PFSK-1 (cell line): ENCODE results near the gene CFAP53.

Experiments
- FOXP2 ChIP-seq: optimal IDR thresholded peaks from 2 replicates; pipeline ENCODE3; 2011; ENCODE audit warnings: borderline replicate concordance, control low read depth, inconsistent platforms; ENCODE audit not compliant: insufficient read depth; ENCODE audit errors: extremely low read length, extremely low read depth
- POLR2AphosphoS5 ChIP-seq: IDR thresholded peaks from 2 replicates; pipeline ENCODE4 v1.6.1; 2012; ENCODE audit warnings: low read depth, mild to moderate bottlenecking, control low read depth, low read length, moderate library complexity
- REST ChIP-seq, 2 experiments: IDR thresholded peaks; 2 replicates each; pipeline versions ENCODE4 v1.6.1 to v1.8.0; 2011 to 2012; ENCODE audit warnings: low read depth in 2 of 2, low read length in 2 of 2, control low read depth in 1 of 2, inconsistent platforms in 1 of 2, mild to moderate bottlenecking in 1 of 2, moderate library complexity in 1 of 2; ENCODE audit not compliant: insufficient read depth in 1 of 2
- SIN3A ChIP-seq: IDR thresholded peaks from 2 replicates; pipeline ENCODE4 v1.6.1; 2012; ENCODE audit warnings: mild to moderate bottlenecking, low read length, moderate library complexity, borderline replicate concordance; ENCODE audit not compliant: insufficient read depth
- TAF1 ChIP-seq: IDR thresholded peaks from 2 replicates; pipeline ENCODE4 v1.6.1; 2012; ENCODE audit warnings: low read length, control low read depth, borderline replicate concordance; ENCODE audit not compliant: insufficient read depth

CFAP53 gene

GRCh38 chr18:50188652-50189051 is 77.6 kb downstream of the CFAP53 start:
- TF ChIP-seq REST (IDR thresholded peaks at IDR 0.05; ENCODE audit: insufficient read depth in 1 of 2, low read depth in 2 of 2, low read length in 2 of 2) (no peak), SIN3A (no peak), TAF1 (no peak), POLR2AphosphoS5 (no peak)

- no peak for TF ChIP-seq FOXP2
- TF ChIP-seq SIN3A: no peak
- TF ChIP-seq REST (IDR thresholded peaks at IDR 0.05; ENCODE audit: insufficient read depth in 1 of 2, low read depth in 2 of 2, low read length in 2 of 2): no peak
- no peak for TF ChIP-seq TAF1
- TF ChIP-seq POLR2AphosphoS5: no peak
Observed at GRCh38 chr18:50187659-50188058, 78.6 kb downstream of the CFAP53 start.

GRCh38 chr18:50186385-50186784 is 79.9 kb downstream of the CFAP53 start:
- no peak for TF ChIP-seq REST (IDR thresholded peaks at IDR 0.05; ENCODE audit: insufficient read depth in 1 of 2, low read depth in 2 of 2, low read length in 2 of 2)
- TF ChIP-seq TAF1: no peak
- no peak for TF ChIP-seq POLR2AphosphoS5
- no peak for TF ChIP-seq FOXP2
- no peak for TF ChIP-seq SIN3A

GRCh38 chr18:50183556-50183955 is 82.7 kb downstream of the CFAP53 start:
- no peak for TF ChIP-seq POLR2AphosphoS5

- no peak for TF ChIP-seq SIN3A
- TF ChIP-seq TAF1: no peak
- no peak for TF ChIP-seq FOXP2
Observed at GRCh38 chr18:50182511-50182910, 83.8 kb downstream of the CFAP53 start.

GRCh38 chr18:50181590-50181989 is 84.7 kb downstream of the CFAP53 start:
- TF ChIP-seq TAF1: no peak
- TF ChIP-seq POLR2AphosphoS5: no peak
- TF ChIP-seq FOXP2: no peak
- no peak for TF ChIP-seq SIN3A
- TF ChIP-seq REST (IDR thresholded peaks at IDR 0.05; ENCODE audit: insufficient read depth in 1 of 2, low read depth in 2 of 2, low read length in 2 of 2): no peak
